ENCODE data around the gene CRYAB. TPM values are rescaled to one million over a fixed set of nuclear protein-coding genes. Genes with fewer than 3 reads are reported as not detected.

The CRYAB gene
- 10 to 100 TPM in 3 of 4 donors, 1 to 10 TPM in 1; 7.7 to 32.2 (median 14.9) TPM for total RNA-seq

DNA sequence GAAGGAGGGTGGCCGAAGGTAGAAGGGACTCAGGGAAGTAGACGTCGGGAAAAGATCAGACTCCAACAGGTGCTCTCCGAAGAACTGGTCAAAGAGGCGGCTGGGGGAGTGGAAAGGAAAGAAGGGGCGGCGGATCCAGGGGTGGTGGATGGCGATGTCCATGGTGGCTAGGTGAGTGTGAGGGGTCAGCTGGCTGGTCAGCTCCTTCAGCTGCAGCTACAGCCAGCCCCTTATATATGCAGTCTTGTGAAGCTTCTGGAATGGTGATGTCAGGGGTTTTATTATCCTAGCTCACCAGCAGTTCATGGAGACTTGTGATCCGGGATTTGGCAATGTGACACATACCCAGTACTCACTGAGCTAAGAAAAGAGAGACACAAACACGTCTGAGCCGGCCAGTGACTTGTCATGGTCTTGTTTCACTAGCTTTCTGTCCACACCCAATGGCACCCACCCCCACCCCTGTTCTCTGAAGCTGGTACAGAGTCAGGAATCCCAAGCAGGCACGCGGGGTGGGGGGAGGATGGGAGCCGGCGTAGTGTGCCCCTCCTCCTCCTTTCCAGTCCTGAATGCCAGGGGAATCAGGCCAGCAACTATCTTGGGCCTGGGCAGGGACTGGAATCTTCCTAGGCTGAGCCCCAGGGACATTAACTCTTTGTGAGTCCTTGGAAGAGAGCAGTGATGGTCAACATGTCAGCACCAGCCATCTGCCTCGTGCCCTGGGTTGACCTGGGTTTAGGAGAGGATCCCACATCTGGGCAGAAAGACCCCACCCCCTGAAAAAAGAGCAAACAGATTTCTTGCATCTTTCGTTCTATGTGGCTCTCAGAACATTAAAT, at the start of gene CRYAB:
Gene CRYAB (minus strand): TSS at position 208 of the 839 bp plus-strand sequence. CDS start 46 bp downstream, at position 162.
- peak within 1 kb of the TSS; percentile 15 to 54 (median 30) for H3K4me3 ChIP-seq
- peak in 2 of 3 donors; percentile 54 to 71 for DNase-seq
- H3K27me3 ChIP-seq, result no peaks in the 10 kb centered on the region
- TF ChIP-seq, protein P1, sequence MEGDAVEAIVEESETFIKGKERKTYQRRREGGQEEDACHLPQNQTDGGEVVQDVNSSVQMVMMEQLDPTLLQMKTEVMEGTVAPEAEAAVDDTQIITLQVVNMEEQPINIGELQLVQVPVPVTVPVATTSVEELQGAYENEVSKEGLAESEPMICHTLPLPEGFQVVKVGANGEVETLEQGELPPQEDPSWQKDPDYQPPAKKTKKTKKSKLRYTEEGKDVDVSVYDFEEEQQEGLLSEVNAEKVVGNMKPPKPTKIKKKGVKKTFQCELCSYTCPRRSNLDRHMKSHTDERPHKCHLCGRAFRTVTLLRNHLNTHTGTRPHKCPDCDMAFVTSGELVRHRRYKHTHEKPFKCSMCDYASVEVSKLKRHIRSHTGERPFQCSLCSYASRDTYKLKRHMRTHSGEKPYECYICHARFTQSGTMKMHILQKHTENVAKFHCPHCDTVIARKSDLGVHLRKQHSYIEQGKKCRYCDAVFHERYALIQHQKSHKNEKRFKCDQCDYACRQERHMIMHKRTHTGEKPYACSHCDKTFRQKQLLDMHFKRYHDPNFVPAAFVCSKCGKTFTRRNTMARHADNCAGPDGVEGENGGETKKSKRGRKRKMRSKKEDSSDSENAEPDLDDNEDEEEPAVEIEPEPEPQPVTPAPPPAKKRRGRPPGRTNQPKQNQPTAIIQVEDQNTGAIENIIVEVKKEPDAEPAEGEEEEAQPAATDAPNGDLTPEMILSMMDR (IDR thresholded peaks at IDR 0.05), result no peak
- no peak for TF ChIP-seq POLR2A (IDR thresholded peaks at IDR 0.05)
- no peaks in the 10 kb centered on the region for H3K9me3 ChIP-seq
- peak within 1 kb of the TSS; percentile 63 to 89 (median 71) for H3K27ac ChIP-seq
- H3K4me1 ChIP-seq, result no peaks in the 10 kb centered on the region
- no peaks in the 10 kb centered on the region for H3K36me3 ChIP-seq

- H3K27me3 ChIP-seq, result no peaks in the 10 kb centered on the region
- H3K4me1 ChIP-seq, result no peaks in the 10 kb centered on the region
- TF ChIP-seq, protein P1 (IDR thresholded peaks at IDR 0.05), result no peak
- TF ChIP-seq POLR2A (IDR thresholded peaks at IDR 0.05), result no peak
- H3K36me3 ChIP-seq, result no peaks in the 10 kb centered on the region
- DNase-seq, result peak in 1 of 3 donors; percentile 51
- H3K27ac ChIP-seq, result no peak overlapping the region
- H3K4me3 ChIP-seq, result no peak overlapping the region
- H3K9me3 ChIP-seq, result no peaks in the 10 kb centered on the region
These were observed 49.3 kb upstream of the CRYAB start for GRCh38 chr11:111960916-111961315.

- H3K36me3 ChIP-seq, result no peaks in the 10 kb centered on the region
- H3K27me3 ChIP-seq, result no peaks in the 10 kb centered on the region
- no peak for DNase-seq
- no peak overlapping the region for H3K27ac ChIP-seq
- TF ChIP-seq POLR2A (IDR thresholded peaks at IDR 0.05), result no peak
- TF ChIP-seq, protein P1 (IDR thresholded peaks at IDR 0.05), result no peak
- H3K4me1 ChIP-seq, result no peaks in the 10 kb centered on the region
- H3K4me3 ChIP-seq, result no peak overlapping the region
- no peaks in the 10 kb centered on the region for H3K9me3 ChIP-seq
These were observed 46.3 kb upstream of the CRYAB start for GRCh38 chr11:111957663-111958444.

GRCh38 chr11:111954154-111954553, 42.6 kb upstream of the CRYAB start:
- H3K4me1 ChIP-seq, result no peaks in the 10 kb centered on the region
- no peak overlapping the region for H3K27ac ChIP-seq
- no peaks in the 10 kb centered on the region for H3K36me3 ChIP-seq
- no peak for TF ChIP-seq POLR2A (IDR thresholded peaks at IDR 0.05)
- TF ChIP-seq, protein P1 (IDR thresholded peaks at IDR 0.05), result no peak
- H3K4me3 ChIP-seq, result no peak overlapping the region
- no peaks in the 10 kb centered on the region for H3K27me3 ChIP-seq
- DNase-seq, result no peak
- no peaks in the 10 kb centered on the region for H3K9me3 ChIP-seq

- Histone ChIP-seq H3K27me3 (no peaks in the 10 kb centered on the region), H3K36me3 (no peaks in the 10 kb centered on the region), H3K4me3 (no peak overlapping the region), H3K9me3 (no peaks in the 10 kb centered on the region), H3K27ac (no peak overlapping the region), H3K4me1 (no peaks in the 10 kb centered on the region)
- TF ChIP-seq POLR2A (IDR thresholded peaks at IDR 0.05), result no peak
- TF ChIP-seq, protein P1 (IDR thresholded peaks at IDR 0.05), result no peak
- DNase-seq, result no peak
These were observed 40.0 kb upstream of the CRYAB start for GRCh38 chr11:111951565-111951964.
